ENCODE measurements around the gene SAMD1. TPM values are rescaled to one million over a fixed set of nuclear protein-coding genes. Genes with fewer than 3 reads are reported as not detected.
A peak's percentile ranks its signal among the peaks of the same experiment; 100 is the strongest.

SAMD1 gene
- total RNA-seq, 1 donor from 2014 or later, result 21.3 TPM

- no peak for DNase-seq (ENCODE audit: low read depth, low spot score)
Measured at GRCh38 chr19:14089662-14090508, 666 bp downstream of the SAMD1 start.

GRCh38 chr19:14089412-14089661 lies 1.2 kb downstream of the SAMD1 start:
- DNase-seq (ENCODE audit: low read depth, low spot score), result no peak

- no peak for DNase-seq (ENCODE audit: low read depth, low spot score)
Measured at GRCh38 chr19:14088634-14089411, 1.7 kb downstream of the SAMD1 start.

GRCh38 chr19:14086098-14086497 lies 4.5 kb downstream of the SAMD1 start:
- no peak for DNase-seq (ENCODE audit: low read depth, low spot score)

GRCh38 chr19:14085309-14085995 lies 5.1 kb downstream of the SAMD1 start, which contains the start of gene C19orf67:
Gene C19orf67 (minus strand): TSS chr19:14085783. CDS start chr19:14085627, 156 bp downstream.
- DNase-seq (ENCODE audit: low read depth, low spot score), result no peak

GRCh38 chr19:14082675-14082960 lies 7.9 kb downstream of the SAMD1 start:
- no peak for DNase-seq (ENCODE audit: low read depth, low spot score)

- DNase-seq (ENCODE audit: low read depth, low spot score), result no peak
Measured at GRCh38 chr19:14081797-14082674, 8.5 kb downstream of the SAMD1 start.

- peak; percentile 97 for DNase-seq (ENCODE audit: low read depth, low spot score)
Measured at GRCh38 chr19:14080887-14081796, 9.4 kb downstream of the SAMD1 start.

- DNase-seq (ENCODE audit: low read depth, low spot score), result no peak
Measured at GRCh38 chr19:14078411-14078810, 12.1 kb downstream of the SAMD1 start.

GRCh38 chr19:14073925-14074838 lies 16.4 kb downstream of the SAMD1 start:
- no peak for DNase-seq (ENCODE audit: low read depth, low spot score)

GRCh38 chr19:14073261-14073924 lies 17.2 kb downstream of the SAMD1 start:
- no peak for DNase-seq (ENCODE audit: low read depth, low spot score)

- no peak for DNase-seq (ENCODE audit: low read depth, low spot score)
Measured at GRCh38 chr19:14072535-14073260, 17.9 kb downstream of the SAMD1 start, which contains the start of gene MISP3. Gene MISP3 (plus strand): TSS chr19:14072786. CDS start chr19:14073310, 524 bp downstream.

GRCh38 chr19:14070268-14071050 lies 20.1 kb downstream of the SAMD1 start:
- DNase-seq (ENCODE audit: low read depth, low spot score), result no peak

GRCh38 chr19:14066134-14066533 lies 24.4 kb downstream of the SAMD1 start:
- DNase-seq (ENCODE audit: low read depth, low spot score), result no peak

- no peak for DNase-seq (ENCODE audit: low read depth, low spot score)
Measured at GRCh38 chr19:14063105-14063504, 27.4 kb downstream of the SAMD1 start.

- DNase-seq (ENCODE audit: low read depth, low spot score), result no peak
Measured at GRCh38 chr19:14062558-14062855, 28.0 kb downstream of the SAMD1 start.
